NOMO-1 (cell line): ENCODE results near the gene MATK.

Source experiments
- DNase-seq, 2 experiments: peaks; one replicate each; lab custom pipeline; 2025; ENCODE audit not compliant: unreplicated experiment in 2 of 2; lab: John Stamatoyannopoulos, UW

The MATK gene

DNA sequence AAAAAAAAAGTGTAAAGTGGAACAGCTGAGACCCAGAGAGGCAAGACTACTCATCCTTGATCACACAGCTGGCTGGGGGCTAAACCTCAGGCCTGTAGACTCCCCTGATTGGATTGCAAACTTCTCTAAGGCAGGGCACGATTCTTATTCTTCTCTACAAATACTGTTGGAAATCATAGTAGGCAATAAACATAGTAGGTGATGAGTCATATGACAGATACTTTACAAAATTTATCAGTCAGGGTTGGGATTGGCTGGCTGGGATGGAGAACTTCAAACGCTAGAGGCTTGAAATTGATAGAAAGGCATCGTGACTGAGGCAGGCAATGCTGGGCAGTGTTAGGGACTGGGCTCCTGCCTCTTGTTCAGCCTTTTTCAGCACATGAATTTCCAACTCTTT, 5.9 kb upstream of the MATK start:
- DNase-seq = no peak

DNA sequence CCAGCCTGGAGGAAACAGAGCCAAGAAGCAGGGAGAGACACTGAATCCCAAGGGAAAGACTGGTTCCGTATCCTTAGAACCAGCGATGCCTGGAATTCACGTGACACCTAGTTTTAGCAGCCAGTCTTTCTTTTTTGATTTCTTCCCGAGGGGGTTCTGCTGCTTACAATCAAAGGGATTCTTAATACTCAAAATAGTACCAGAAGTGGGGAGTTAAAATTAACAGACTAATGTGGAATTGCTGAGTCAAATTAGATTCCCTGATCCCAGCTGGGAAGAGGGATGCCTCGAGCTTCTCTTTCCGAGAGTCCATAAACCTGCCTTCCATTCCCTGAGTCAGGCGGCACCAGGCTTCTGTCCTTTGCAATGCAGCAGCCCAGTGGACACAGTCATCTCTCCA, 4.8 kb upstream of the MATK start:
- no peak for DNase-seq

DNA sequence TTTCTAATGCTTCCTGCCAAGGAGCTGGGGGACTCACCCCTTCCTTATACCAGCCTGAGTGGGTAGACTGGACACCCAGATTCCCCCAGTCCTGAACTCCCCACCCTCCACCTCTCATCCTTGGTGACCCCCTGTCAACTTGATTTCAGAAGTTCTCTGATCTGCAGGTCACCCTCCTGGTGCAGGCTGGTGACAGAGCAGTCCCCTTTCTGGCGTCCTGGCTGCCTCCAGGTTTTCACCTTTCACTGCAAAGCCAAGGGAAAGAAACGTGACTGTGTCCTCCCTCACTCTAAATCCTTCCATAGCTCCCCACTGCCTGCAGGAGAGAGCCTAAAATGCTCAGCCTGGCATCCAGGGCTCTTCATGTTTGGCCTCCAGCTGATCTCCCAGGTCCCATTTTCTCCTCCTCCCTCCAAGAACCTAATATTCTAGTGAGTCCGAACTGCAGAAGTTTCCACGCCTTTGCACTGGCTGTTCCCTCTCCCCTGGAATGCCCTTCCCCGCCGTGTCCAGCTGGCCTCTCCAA, 4.1 kb upstream of the MATK start:
- no peak for DNase-seq

DNA sequence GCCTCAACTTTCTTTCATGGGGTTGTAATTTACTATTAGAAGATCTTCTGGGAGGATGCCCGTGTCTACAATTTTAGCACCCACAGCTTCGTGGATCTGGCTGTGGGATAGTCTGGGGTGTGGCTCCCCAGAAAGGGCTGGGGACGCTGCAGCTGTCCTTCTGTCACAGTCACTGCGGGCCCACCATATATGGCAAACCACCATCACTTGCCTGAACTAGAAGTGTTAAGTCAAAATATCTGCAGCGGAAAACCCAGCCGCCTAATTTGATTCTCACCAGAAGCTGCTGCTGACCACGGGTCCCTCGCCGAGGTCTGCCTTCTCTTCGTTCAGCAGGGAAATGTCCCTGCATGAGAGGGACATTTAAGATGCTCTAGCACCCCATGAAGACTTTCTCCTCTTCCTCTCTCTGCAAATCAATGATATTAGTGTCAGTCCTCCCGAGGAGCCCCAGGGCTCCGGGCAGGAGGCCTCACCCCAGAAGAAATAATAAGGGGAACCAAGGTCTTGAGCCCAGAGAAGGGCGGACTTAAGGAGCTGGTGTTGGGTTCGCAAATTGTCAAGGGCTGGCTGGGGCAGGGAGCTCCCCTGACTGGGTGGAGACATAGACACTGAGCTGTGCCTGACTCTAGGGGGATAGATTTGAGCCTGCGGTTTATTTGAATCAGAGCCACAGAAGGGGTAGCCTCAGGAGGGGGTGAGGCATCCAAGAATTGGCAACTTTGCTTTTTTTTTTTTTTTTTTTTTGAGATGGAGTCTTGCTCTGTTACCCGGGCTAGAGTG, 3.0 kb upstream of the MATK start:
- DNase-seq = no peak

DNA sequence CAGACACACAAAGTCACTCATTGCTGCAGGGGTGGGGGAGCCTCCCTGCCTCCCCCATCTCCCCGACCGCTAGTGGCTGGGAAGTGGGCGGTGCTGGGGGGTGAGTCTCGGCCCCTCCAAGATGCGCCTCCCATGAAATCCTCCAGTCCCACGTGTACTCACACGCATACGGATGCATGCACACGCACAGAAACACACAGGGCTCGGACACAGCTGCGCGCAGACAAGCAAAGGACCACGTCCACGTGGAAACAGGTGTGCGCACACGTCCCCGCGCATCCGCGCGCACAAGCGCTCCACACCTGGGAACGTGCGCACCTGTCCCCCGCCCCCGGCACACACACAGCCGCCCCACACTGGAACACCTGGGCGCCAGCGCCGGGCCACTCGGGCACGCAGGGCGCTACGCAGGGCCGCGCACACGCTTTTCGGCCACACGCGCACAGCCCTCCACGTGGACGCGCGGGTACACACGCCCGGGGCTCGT, 687 bp downstream of the MATK start:
- DNase-seq = no peak

DNA sequence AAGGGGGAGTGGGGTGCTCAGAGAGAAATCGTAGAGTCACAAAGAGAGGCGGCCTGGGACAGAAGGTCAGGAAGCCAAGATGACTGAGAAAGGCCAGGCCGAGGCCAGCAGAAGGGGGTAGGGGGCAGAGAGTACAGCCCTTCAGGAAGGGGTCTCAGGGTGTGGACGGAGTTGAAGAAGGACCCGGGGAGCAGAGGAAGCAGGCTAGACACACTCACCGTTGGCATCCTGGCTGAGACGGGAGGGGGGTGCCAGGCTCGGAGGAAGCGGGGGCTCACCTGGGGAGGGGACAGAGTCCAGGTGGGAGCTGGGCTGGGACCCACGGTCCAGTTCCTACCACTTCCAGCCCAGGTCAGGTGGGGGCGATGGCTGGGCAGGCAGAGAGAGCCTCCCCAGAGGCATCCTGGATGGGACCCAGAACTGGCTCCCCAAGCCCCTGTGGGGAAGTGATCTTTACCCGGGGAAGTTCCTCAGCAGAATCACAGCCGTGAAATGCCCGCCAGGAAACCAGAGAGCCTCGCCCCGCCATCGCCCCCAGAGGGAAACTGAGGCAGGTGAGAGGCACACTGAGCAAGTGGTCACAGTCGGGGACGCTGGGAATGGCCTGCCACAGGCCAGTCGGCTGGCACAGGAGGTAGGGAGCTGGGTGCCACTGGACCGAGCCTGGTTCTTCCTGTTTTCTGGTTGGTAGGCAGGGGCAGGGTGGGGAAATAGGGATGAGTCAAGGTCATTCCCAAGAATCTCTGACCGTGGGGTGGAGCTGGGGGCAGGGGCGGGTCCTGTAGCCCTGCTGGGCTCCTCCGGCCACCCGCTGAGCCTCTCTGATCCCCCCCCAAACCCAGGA, 1.4 kb downstream of the MATK start:
- DNase-seq = no peak

DNA sequence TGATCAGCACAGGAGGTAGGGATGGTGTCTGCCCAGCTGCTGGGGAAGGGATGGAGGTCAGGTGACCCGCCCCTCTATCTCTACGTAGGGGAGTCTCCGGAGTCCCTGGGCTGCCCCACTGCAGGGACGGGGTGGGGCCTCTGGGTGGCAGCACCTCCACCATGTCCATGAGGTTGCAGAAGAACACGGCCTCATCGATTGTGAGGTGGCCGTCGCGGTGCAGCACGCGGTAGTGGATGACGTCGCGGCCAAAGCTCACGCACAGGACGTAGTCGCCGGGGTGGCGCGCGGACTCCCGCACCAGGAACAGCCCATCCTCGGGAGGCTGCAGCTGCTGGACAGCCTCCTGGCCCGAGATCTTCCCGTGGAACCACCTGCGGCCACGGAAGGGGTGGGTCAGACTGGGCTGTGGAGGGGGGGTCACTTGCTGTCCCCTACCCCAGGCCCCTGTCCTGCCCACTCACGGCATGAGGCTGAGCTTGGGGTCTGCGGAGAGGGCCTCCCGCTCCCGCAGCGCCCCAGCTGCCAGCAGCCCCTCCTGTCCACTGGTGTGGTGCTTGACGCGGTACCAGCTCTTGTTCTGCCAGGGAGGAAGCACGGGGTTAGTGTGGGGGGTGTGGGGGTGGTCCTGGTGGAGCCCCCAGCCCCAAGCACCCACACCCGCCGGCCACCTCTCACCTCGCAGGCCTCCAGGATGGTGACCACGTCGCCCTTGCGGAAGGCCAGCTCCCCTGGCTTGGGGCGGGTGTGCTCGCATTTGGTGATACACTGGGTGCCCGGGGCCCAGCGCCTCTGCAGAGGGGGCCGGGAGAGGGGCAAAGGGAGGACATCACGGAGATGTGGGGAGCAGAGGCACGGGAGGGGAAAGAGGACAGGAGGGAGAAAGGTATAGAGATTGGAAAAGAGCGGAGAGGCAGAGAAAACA, 2.3 kb downstream of the MATK start:
- no peak for DNase-seq

DNA sequence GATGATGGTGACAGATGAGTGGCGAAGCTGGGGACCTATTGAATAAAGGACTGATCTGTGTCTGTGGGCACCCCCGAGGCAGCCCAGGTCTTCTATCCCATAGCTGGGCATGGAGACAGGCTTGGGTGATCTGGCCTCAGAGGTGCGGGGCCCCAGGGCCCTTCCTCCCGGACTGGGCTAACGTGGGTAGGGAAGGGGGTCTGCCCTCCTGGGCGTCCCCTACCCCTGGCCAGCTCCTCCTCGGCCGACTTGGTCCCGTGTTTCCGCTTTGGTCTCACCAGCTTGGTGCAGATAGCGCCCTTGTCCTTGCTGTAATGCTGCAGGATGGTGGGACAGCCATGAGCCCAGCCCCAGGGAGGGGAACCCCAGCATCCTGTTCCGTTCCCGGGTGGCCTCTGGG, 3.3 kb downstream of the MATK start:
- DNase-seq = no peak

DNA sequence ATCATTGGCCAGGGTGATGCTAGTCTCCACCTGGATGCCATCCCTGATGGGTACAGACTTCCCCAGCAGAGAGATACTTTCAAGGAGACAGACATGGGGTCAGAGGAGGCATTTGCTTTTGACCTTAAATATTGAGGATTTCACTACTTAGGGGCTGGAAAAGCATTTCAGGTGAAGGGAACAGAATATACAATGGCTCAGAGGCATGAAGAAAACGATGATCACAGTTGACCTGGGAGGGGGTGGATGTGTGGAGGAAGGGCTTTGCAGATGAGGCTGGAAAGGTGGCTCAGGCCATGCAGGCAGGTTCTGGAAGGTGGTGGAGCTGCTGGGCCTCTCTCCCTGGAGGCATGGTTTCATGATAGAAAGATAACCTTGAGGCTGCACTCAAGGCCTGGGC, 3.9 kb downstream of the MATK start:
- DNase-seq = no peak

DNA sequence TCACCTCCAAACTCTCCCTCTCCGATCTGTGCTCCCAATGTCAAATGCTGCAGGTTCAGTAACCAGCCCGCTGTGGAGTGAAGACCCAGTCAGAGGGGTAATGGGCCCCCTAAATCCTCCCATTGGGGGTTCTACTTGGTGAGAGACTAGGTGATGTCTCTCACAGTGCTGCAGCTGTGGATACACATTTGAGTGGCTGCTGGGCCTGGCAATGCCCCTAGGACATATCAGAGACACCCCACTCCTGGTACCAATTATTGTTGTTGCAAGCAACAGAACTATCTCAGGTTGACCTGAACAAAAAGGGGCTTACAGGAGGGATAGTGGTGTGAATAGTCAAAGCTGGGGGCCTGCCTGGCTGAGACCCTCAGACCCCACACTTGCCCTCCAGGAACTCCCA, 4.6 kb downstream of the MATK start:
- DNase-seq = no peak

DNA sequence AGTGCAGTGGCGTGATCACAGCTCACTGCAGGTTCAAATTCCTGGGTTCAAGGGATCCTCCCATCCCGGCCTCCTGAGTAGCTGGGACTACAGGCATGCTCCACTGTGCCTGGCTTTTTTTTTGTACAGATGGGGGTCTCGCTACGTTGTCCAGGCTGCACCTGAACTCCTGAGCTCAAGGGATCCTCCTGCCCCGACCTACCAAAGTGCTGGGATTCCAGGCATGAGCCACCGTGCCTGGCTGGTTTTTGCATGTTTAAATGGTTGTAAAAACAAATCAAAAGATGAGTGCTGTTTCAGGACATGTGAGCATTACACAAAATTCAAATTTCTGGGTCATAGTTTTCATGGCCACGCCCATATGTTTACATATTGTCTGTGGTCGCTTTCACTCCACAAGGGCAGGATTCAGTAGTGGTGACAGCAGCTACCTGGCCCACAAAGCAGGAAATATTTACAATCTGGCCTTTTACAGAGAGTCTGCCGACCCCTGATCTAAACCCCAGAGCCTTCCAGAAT, 5.3 kb downstream of the MATK start:
- DNase-seq = peak in 1 of 2 experiments; percentile 16

DNA sequence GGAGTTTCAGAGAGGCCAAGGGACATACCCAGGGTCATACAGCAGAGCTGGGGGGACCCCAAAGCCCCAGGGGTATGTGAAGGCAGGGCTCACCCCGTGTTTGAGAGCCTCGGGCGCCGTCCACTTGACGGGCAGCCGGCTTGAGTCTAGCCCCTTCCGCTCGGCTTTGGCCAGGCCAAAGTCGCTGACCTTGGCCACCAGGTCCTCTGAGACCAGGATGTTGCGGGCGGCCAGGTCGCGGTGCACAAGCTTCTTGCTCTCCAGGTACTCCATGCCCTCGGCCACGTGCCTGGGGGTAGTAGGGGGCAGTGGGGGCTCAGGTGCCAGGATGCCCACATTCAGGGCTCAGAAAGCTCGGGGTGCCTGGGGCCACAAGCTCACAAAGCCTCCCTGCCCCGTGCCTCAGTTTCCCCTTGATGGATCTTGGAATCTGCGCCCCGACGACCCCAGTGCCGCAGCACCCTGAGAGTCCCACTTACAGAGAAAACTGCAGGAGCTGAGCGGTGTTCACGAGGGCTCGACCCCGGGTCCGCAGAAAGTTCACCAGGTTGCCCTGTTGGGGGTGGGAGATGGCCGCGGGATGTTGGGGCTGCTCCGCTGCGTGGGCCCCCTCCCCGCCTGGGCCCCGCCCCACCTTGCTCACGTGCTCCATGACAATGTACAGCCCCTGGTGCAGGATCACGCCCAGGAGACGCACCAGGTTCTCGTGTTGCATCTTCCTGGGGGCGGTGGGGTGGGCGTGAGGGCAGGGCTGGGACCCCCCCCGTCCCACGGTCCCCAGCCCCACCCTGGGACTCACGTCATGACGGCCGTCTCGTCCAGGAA, 7.1 kb downstream of the MATK start:
- no peak for DNase-seq

DNA sequence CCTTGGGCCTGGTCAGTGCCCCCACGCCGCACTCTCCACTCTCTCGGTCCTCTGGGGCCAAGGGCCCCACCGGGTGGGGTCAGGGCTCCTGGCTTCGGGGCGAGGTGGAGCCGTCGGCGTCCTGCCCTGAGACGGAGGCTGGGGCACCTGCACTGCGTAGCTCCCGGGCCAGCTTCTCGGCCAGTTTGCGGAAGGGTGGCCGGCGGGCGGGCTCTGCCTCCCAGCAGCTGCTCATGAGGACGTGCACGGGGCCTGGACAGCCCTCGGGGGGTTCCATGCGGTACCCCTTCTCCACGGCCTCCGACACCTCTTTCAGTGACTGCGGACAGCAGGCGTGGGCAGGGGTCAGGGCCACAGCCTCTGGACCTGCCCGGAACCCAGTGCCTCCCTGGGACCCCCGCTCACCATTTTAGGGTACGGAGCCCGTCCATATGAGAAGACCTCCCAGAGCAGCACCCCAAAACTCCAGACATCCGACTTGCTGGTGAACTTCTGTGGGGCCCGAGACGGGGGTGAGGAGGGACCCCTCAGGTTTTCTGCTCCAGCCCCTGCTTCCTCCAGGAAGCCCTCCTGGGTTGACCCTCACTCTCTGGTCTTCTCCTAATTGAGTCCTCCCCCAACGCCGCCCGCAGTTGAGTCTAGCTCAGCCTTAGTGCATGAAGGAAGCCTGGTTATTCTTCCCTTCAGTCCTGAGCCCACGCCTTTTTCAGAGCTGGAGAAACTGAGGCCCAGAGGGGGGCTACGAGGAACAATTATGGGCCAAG, 7.9 kb downstream of the MATK start:
- no peak for DNase-seq

DNA sequence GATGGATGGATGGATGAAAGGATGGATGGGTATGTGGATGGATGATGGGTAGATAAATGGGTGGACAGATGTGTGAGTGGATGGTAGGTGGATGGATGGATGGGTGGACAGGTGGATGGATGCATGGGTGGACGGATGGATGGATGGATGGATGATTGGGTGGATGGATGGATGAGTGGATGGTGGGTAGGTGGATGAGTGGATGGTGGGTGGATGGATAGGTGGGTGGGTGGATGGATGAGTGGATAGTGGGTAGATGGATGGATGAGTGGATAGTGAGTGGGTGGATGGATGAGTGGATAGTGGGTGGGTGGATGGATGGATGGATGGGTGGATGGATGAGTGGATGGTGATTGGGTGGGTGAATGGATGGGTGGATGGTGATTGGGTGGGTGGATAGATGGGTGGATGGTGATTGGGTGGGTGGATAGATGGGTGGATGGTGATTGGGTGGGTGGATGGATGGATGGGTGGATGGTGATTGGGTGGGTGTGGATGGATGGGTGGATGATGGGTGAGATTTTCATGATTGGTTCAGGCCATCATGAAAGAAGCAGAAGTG, 9.6 kb downstream of the MATK start:
- DNase-seq = no peak

DNA sequence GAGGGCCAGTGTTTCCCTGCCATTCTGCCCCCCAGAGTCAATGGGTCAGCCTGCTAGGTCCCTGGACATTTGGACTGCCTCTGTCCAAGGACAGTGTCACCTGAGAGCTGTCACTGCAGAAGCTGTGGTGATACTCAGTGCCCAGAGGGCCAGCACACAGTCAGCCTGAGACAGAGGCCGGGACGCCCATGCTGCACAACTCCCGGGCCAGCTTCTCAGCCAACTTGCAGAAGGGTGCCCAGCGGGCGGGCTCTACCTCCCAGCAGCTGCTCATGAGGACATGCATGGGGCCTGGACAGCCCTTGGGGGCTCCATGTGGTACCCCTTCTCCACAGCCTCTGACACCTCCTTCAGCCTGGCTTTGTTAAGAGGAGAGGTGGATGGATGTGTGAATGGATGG, 10.3 kb downstream of the MATK start:
- no peak for DNase-seq

DNA sequence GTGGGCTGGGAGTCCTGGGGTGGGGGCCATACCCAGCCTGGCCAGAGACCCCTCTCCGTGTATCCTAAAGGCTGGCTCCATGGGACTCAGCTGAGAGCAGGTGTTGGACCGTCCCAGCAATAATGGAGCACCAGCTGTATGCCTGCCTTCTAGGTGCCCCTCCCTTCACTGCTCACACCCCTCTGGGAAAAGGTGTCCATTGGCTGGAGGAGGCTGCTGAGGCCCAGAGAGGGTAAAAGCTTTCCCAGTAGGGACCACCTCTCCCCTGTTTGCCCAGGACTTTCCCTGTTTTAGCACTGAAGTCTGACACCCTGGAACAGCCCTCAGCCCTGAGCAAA, 10.8 kb downstream of the MATK start:
- DNase-seq = no peak

DNA sequence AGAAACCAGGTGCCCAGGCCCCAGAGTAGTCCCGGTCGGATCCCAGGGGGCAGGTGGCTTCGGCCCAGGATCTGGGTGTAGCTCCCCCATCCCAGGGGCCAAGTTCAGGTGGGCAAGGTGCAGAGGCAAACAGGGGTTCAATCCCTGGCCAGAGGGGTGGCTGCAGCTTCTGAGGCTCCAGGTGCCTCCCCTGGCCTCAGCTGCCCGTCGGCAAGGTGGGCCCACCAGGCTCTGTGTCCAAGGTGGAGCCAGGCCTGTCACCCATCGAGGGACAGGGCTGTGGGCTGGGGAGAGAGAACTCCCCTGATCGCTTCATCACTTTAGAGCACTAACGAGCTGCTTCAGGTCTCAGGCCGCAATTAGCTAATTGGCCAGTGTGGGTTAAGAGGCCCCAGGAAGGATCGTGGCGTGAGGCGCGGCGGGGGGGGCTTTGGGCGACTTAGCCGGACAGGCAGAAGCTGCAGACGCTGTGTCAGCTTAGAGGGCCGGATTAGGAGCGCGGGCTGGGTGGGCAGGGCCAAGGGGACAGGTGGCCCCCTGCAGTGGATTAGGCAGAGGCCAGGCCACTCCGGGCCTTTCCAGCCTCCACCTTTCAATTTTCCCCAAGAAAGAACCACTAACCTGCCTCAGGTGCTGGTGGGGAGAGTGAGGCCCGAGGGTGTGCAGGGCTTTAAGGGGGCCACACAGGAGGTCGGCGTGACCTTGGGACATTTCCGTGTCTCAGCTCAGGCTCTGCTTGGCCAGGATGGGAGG, 11.4 kb downstream of the MATK start:
- peak; percentile 31 to 41 for DNase-seq
